OCI-M1 (cell line): ENCODE measurements around the gene CDCA5.

Experiments used
- DNase-seq: peaks from one replicate; lab custom pipeline; 2025; lab: John Stamatoyannopoulos, UW

CDCA5 gene

GRCh38 chr11:65107078-65107477 lies 23.2 kb upstream of the CDCA5 start:
- DNase-seq, result no peak

- DNase-seq, result no peak
Measured at GRCh38 chr11:65104628-65105027, 20.8 kb upstream of the CDCA5 start.

- DNase-seq, result no peak
Measured at GRCh38 chr11:65103476-65103875, 19.6 kb upstream of the CDCA5 start.

- DNase-seq, result no peak
Measured at GRCh38 chr11:65102142-65103095, 18.6 kb upstream of the CDCA5 start.

GRCh38 chr11:65100674-65101350 lies 17.0 kb upstream of the CDCA5 start:
- DNase-seq, result peak; percentile 5

GRCh38 chr11:65096926-65097325 lies 13.1 kb upstream of the CDCA5 start:
- DNase-seq, result no peak

GRCh38 chr11:65095974-65096806 lies 12.3 kb upstream of the CDCA5 start, which contains the start of gene VPS51:
Gene VPS51, plus strand, starts transcription at chr11:65096214. Its CDS starts 37 bp downstream, at chr11:65096251.
- DNase-seq, result peak; percentile 89

- DNase-seq, result no peak
Measured at GRCh38 chr11:65095427-65095826, 11.6 kb upstream of the CDCA5 start.

GRCh38 chr11:65090628-65091027 lies 6.8 kb upstream of the CDCA5 start:
- DNase-seq, result no peak

GRCh38 chr11:65089621-65090020 lies 5.8 kb upstream of the CDCA5 start:
- DNase-seq, result no peak

- no peak for DNase-seq
Measured at GRCh38 chr11:65087827-65088226, 4.0 kb upstream of the CDCA5 start.

GRCh38 chr11:65087216-65087615 lies 3.4 kb upstream of the CDCA5 start:
- DNase-seq, result no peak

- DNase-seq, result no peak
Measured at GRCh38 chr11:65086809-65087208, 3.0 kb upstream of the CDCA5 start.

GRCh38 chr11:65085446-65085845 lies 1.6 kb upstream of the CDCA5 start:
- DNase-seq, result peak; percentile 4

GRCh38 chr11:65084598-65085375 lies 947 bp upstream of the CDCA5 start:
- no peak for DNase-seq

GRCh38 chr11:65083134-65083833 lies 556 bp downstream of the CDCA5 start:
- DNase-seq, result no peak

GRCh38 chr11:65078786-65079342 lies 5.0 kb downstream of the CDCA5 start:
- DNase-seq, result no peak

GRCh38 chr11:65078151-65078550 lies 5.7 kb downstream of the CDCA5 start:
- DNase-seq, result peak; percentile 34

GRCh38 chr11:65077451-65077850 lies 6.4 kb downstream of the CDCA5 start:
- DNase-seq, result no peak

GRCh38 chr11:65072631-65072966 lies 11.2 kb downstream of the CDCA5 start:
- DNase-seq, result no peak
